ENCODE measurements around the gene HRAS. TPM values are rescaled to one million over a fixed set of nuclear protein-coding genes. Genes with fewer than 3 reads are reported as not detected.
A peak's percentile ranks its signal among the peaks of the same experiment; 100 is the strongest.

The HRAS gene
- total RNA-seq, 4 donors from 2014 or later = 17.1 to 50.0 (median 37.6) TPM

- H3K27ac ChIP-seq = no peak overlapping the region
- in situ Hi-C loops (cut with MboI; ENCODE audit: low sequenced_read_pairs in 4 of 4) = no loop called here
These were observed 2.8 kb downstream of the HRAS start for GRCh38 chr11:532527-532985.

GRCh38 chr11:531919-532526 lies 3.4 kb downstream of the HRAS start:
- TF ChIP-seq CTCF (IDR thresholded peaks at IDR 0.05 in 4 of 5, conservative IDR thresholded peaks at IDR 0.05 in 1 of 5) (no peak), POLR2A (IDR thresholded peaks at IDR 0.05) (no peak)
- Histone ChIP-seq H3K4me1 (peaks cover 18 to 31% of the 10 kb centered on the region in 2 donors), H3K36me3 (peaks cover 0 to 21% of the 10 kb centered on the region in 2 donors), H3K4me3 (no peak overlapping the region), H3K27ac (no peak overlapping the region), H3K9me3 (no peaks in the 10 kb centered on the region), H3K27me3 (peaks cover 2 to 6% (median 2%) of the 10 kb centered on the region in 3 donors)
- ATAC-seq (no peak), DNase-seq (no peak)
- intact Hi-C loops (cut with DNase I; ENCODE audit: low total_unique reads) (no loop called here), in situ Hi-C loops (cut with MboI; ENCODE audit: low sequenced_read_pairs in 4 of 4) (no loop called here)

More at GRCh38 chr11:532527-532985, 2.8 kb downstream of the HRAS start:
- TF ChIP-seq POLR2A (IDR thresholded peaks at IDR 0.05) = no peak
- no peak for TF ChIP-seq CTCF (IDR thresholded peaks at IDR 0.05 in 4 of 5, conservative IDR thresholded peaks at IDR 0.05 in 1 of 5)
- H3K9me3 ChIP-seq = no peaks in the 10 kb centered on the region
- peaks cover 0 to 21% of the 10 kb centered on the region in 2 donors for H3K36me3 ChIP-seq
- peaks cover 7 to 11% (median 7%) of the 10 kb centered on the region in 3 donors for H3K27me3 ChIP-seq
- intact Hi-C loops (cut with DNase I; ENCODE audit: low total_unique reads) = no loop called here
- no peak for ATAC-seq
- peaks cover 23 to 36% of the 10 kb centered on the region in 2 donors for H3K4me1 ChIP-seq
- H3K4me3 ChIP-seq = no peak overlapping the region
- peak in 1 of 2 donors; percentile 14 for DNase-seq

GRCh38 chr11:530960-531831 lies 4.2 kb downstream of the HRAS start:
- in situ Hi-C loops (cut with MboI; ENCODE audit: low sequenced_read_pairs in 4 of 4) = no loop called here
- TF ChIP-seq POLR2A (IDR thresholded peaks at IDR 0.05) (no peak), CTCF (IDR thresholded peaks at IDR 0.05 in 4 of 5, conservative IDR thresholded peaks at IDR 0.05 in 1 of 5) (no peak)
- Histone ChIP-seq H3K4me3 (no peak overlapping the region), H3K27ac (no peak overlapping the region), H3K36me3 (peaks cover 0 to 21% of the 10 kb centered on the region in 2 donors), H3K27me3 (no peaks in the 10 kb centered on the region), H3K4me1 (peaks cover 18 to 25% of the 10 kb centered on the region in 2 donors), H3K9me3 (no peaks in the 10 kb centered on the region)
- intact Hi-C loops (cut with DNase I; ENCODE audit: low total_unique reads) = no loop called here
- DNase-seq (no peak), ATAC-seq (no peak)

- ATAC-seq (no peak), DNase-seq (no peak)
- no peak overlapping the region for H3K4me3 ChIP-seq
- peaks cover 0 to 21% of the 10 kb centered on the region in 2 donors for H3K36me3 ChIP-seq
- TF ChIP-seq CTCF (IDR thresholded peaks at IDR 0.05 in 4 of 5, conservative IDR thresholded peaks at IDR 0.05 in 1 of 5) (no peak), POLR2A (IDR thresholded peaks at IDR 0.05) (no peak)
- H3K27ac ChIP-seq = no peak overlapping the region
- in situ Hi-C loops (cut with MboI; ENCODE audit: low sequenced_read_pairs in 4 of 4) (no loop called here), intact Hi-C loops (cut with DNase I; ENCODE audit: low total_unique reads) (no loop called here)
- no peaks in the 10 kb centered on the region for H3K27me3 ChIP-seq
- peaks cover 18 to 25% of the 10 kb centered on the region in 2 donors for H3K4me1 ChIP-seq
- H3K9me3 ChIP-seq = no peaks in the 10 kb centered on the region
These were observed 5.5 kb downstream of the HRAS start for GRCh38 chr11:529728-530411.
